NAMALWA (cell line): ENCODE measurements around the gene LIPA.

Experiments
- DNase-seq: peaks from one replicate; pipeline ENCODE4 v3.0.0-alpha.2; 2015; ENCODE audit warnings: low spot score

The LIPA gene

GRCh38 chr10:89164920-89165319 lies 86.7 kb downstream of the LIPA start:
- no peak for DNase-seq

GRCh38 chr10:89164080-89164479 lies 87.5 kb downstream of the LIPA start:
- no peak for DNase-seq
